HG03521 (cell line): ENCODE data around the gene HGF.
A peak's percentile ranks its signal among the peaks of the same experiment; 100 is the strongest.

Source experiments
- ATAC-seq: cut with Tn5 transposase; IDR thresholded peaks from one replicate; pipeline ENCODE4 v1.9.1; 2021; ENCODE audit warnings: mild to moderate bottlenecking, moderate library complexity; ENCODE audit not compliant: unreplicated experiment

Gene HGF

DNA sequence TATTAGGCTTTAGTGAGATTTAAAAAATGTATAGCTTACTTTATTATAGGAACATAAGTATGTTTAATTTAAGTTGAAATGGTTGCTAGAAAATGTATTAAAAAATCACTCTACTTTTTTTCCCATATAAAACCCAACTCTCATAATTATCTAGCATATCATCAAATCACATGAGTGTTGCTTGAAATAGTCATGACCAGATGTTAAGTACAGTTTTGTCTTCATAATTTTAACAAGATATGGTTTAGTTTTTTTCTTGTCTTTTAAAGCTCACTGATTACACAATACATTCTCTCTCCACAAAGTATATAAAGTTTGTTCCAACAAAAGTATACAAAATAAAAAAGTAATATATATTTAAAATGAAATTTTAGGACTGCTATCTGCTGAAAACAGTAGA is 82.8 kb downstream of the HGF start:
- no peak for ATAC-seq

DNA sequence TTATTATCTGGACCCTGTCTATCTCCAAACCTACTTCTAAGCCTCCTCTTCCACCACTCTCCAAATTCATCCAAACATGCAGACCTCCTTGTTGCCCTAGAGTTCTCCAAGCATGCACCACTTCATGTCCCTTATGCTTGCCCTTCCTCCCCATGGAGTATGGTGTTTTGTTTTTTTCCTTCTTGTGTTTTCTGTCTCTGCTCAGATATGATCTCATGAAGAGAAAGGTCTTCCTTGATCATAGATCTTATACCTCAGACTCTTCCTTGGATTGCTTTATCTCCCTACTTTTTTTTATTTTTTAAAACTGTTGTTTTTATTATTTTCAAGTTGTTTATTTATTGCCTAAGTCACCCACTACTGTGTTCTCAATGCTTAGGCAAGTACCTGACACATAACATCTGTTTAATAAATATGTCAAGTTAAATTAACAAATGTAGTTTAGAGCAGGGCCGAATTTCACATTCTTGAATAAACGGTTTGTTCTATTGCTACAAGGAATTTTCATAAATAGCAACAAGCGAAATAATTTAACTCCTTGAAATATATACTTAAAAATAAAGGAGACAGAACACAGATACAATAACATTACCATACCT is 84.5 kb downstream of the HGF start:
- ATAC-seq = no peak

DNA sequence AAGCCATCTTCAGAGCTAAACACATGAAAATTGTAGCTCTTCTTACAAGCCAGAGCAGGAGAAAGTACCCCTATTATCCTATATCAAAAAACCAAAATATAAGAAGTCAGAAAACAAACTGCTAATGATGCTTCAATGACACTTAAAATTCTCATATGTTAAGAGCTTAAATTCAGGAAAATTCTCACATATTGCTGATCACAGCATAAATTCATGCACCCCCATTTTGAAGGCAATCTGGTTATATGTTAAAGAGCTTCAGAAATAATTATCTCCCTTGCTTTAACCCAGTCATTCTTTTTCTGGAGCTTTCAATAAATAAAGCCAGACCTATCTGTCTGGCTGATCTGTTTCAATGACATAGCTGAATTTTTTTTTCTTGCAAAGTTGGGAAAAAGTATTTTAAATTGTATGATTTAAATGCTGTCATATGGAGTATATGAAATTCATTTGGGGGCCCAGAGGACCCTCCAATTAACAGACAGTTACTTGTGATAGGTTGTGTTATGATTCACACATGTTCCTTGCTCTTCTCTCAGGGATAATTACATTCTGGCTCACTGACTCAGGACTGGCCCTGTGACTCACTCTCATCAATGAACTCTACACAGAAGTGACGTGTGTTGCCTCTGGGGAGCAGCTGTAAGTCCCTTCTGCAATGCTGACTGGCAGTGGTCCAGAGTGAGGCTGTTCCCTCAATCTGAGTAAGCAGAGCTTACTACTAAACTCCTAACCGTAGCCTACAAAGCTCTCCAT is 85.2 kb downstream of the HGF start:
- ATAC-seq = peak; percentile 86

DNA sequence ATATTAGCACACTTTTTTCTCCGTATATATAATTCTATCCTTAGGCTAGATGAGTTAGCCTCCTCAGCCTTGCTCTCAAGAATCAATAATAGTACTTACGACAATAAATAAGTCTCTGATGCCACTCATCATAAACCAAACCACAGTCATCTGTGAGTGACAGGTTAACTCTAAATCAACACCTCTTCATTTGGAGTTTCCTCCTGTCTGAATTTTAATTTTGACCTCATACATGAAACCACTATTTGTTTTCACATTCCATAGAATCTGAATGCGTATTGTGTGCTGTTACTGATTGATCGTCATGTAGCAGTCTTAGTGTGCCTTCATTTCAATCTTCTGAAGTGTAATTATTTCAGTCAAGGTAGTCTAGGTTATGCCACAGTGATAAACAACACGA is 85.8 kb downstream of the HGF start:
- no peak for ATAC-seq

DNA sequence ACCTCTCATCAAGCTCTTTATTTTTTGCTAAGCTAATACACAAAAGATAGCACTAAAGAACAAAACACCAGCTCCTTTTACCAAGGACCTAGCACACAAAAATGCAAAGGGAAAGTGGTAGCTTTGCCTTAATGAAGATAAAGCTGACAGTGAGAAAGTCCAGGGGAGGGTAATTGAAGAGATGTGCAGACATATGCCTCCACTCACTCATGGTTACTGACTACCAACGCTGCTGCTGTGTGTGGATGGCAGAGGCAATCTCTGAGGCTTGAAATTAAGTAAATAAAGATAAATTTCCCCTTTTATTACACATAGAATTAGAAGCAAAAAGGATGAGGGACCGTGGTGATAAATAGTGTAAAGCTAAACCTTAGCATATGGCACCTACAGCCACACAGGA is 87.0 kb downstream of the HGF start:
- no peak for ATAC-seq

DNA sequence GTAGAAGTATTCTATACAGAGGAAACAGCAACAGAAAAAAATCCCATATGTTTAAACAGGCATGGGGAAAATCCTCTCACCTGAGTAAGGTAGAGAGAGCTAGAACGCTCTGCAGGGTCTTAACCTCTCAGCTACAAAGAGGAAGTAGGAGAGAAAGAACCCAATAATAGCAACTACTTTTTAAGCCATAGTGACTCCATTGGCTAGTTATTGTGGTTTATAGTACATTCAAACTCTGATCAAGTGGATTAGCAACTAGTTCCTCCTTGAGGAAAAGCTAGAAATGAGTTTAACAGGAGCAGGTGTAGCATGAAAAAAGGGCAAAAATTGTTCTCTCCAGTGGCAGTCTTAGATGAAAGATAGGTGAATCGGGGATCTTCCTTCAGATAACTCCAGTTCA is 89.7 kb downstream of the HGF start:
- no peak for ATAC-seq

DNA sequence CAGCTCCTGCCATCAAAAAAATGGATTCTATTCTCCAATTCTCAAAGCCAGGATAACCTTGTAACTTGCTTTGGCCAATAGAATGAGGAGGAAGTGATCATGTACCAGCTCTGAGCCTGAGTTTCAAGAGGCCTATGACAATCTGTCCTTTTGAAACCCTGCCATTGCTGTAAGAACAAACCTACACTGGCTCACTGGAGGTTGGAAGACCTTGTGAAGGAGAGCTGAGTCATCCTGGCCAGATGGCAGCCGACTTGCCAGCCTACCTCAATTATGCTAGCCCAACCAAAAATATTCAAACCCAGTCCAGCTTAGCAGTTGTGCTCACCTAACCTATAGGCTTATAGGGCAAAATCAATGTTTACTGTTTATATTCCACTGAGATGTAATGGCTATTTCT is 93.0 kb downstream of the HGF start:
- no peak for ATAC-seq

DNA sequence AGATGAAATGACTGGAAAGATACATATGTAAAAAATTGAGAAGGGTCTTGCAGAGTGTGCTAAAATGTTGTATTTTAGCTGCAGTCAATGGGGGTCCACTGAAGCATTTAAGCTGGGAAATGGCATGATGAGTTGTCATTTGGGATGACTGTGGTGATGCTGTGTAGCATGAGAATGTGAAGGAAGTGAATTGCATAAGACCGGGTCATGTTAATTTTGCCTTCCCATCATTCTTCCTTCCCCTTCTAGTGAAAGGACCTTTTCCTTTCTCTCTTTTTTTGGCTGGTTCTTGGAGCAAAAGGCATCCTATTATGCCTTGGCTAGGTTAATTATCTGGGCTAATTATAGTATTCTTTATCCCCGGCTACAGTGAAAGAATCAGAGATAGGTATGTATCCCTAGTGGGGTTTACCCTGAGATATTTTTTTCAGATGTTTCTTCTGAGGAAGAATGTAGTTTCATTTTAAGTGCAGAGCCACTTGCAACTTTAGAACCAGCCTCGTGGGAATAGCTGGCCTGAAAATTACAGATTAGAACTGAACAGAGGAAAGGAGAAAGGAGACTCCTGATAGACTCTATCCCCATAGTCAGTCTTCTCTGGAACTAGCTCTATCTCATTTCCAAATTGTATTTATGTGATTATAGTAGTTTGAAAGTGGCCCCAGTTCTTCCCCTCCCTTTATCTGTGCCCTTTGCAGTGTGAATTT is 93.6 kb downstream of the HGF start:
- no peak for ATAC-seq

DNA sequence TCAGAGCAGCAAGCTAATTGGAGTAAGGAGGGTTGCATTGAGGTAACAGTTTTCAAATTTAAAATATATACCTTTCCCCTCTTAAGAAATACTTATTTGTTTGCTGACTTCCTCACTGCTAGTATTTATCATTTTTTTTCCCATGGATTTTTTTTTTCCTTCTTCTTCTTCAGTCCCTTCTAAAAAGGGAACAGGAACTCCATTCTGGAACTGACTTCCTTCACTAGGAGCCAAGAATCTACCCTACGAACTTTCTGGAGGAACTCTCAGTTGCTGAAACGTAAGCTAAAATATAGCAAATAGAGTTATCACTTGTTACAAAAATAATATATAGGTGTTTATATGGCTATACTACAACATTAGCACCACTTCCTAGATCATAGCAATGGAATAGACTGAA is 95.4 kb downstream of the HGF start:
- ATAC-seq = no peak

DNA sequence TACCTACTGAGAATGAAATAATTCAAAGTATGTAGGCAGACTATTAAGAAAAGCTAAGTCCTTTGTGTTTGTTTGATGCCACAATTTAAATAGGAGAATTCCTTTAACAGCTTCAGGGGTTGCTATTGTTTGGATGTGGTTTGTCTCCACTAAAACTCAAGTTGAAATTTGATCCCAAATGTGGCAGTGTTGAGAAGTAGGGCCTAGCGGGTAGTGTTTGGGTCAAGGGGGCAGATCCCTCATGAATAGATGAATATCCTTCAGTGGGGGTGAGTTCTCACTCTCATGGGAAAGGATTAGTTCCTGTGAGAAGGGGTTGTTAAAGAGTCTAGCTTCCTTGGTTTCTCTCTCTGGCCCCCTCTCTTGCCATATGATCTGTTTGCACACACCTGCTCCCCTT is 97.0 kb downstream of the HGF start:
- ATAC-seq = no peak

DNA sequence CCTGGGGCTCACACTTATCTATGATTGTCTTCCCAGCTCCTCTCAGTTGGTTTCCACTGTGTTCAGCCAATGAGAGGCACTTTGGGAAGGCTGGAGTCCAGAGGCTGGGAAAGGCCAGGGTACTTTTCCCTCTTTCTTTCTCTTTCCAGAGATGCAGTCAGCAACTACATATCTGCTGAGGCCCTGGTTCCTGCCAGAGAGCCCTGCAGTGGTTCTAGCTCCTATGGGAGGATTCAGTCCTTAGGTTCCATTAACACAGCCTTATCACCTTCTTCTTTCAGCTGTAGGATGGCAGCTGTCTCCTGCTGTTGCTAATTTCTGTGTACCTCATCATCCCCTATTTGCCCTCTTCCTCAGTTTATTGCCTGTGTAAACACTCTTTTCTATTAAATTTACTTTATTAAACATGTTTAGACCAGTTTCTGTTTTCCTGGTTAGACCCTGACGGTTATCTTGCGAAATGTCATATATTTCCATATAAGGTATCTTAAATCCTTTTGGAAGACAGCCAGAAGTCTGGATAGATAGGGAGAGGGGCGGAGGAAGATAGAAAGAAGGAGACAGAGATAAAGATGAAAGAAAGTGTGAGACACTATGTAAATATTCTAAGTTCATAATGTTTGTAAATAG is 100.3 kb downstream of the HGF start:
- no peak for ATAC-seq

DNA sequence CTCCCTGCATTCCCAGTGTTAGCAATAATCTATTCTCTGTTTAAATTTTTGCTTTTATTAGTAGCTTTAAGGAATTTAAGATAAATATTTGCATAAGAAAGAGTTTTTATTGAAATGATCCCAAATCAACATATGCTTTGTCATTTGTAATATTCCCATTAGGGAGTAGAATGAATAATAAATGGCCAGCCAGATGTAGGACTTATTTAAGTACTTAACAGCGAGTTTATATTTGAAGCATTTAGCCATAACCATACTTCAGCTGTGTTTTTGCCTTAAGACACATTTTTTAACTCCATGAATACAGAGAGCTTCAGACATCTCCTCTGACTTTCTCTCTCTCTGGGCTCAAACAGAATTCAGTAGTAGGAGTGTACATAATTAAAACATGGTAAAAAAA is 103.6 kb downstream of the HGF start:
- ATAC-seq = no peak

DNA sequence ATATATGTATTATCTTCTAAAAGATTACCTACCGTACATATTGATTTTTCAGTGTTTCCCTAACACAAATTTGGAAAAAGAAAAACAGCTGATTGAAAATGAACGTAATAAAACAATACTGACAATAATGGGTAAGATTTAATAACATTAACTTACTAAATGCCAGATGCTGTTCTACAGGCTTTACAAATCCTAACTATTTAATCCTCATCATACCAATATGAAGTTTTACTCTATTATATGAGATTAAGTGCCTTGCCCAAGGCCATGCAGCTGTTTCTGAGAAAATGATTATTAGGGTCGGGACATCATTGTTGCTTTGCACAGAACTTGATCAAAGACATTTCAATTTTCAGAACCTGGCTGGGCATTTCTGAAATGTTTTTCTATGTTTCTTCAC is 104.6 kb downstream of the HGF start:
- ATAC-seq = no peak

DNA sequence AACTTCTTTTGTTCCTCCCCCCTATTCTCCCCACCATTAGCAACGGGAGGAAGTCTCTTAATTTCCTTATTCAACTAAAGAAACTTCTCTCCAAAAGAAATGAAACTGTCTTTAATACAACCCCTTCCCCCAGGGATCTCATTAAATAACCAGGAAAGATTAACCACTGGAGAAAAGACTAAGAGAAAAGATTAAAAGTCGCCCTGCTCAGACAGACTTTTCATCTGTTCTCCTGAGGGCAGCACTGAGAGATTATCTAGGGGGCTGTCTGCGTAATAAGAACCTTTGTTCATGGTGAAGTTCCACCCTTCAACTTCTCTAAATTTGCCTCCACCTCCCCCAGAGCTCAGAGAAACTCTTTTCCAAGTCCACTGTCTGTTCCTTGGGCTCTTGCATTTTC is 105.5 kb downstream of the HGF start:
- ATAC-seq = no peak

DNA sequence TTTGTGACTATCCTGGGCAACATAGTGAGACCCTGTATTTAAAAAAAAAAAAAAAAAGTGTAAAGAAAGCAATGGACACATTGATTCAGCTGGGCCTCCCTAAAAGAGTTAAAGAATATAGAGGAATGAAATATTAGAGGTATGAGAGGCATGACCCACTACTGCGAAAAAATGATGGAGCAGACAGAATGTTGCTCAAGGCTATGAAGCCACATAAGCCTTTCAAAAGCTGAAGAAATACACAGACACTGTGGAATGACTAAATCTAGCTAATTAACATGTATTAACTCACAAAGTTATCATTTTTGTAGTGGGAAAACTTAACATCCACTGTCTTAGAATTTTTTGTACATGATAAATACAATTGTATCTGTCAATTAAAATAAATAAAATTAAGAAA is 107.3 kb downstream of the HGF start:
- no peak for ATAC-seq

DNA sequence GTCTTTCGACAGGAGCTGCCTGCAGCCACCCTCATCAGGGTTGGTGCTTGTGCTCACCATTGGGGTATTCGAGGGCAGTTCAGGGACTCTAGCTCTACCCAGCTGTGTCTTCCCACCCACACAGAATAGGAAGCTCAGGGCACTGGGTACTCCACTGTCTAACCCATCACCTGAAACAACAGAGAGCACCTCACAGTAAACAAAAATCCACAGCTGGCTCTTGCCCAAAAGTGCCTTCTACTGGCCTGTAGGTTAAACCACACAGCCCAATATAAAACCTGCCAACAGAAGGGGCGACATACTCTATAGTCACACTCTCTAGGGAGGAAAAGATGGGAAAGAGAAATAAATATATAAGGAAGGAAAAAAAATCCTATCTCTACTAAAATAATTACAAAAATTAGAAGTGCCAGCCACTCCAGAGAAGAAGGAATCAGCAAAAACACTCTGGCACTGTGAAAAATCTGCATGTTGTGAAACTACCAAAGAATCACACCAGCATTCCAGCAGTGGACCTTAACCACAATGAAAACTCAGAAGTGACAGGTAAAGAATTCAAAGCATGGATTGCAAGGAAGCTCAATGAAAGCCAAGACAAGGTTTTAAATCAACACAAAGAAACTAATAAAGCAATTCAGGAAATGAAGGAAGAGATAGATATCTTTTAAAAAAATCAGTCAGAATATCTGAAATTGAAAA is 110.0 kb downstream of the HGF start:
- no peak for ATAC-seq

DNA sequence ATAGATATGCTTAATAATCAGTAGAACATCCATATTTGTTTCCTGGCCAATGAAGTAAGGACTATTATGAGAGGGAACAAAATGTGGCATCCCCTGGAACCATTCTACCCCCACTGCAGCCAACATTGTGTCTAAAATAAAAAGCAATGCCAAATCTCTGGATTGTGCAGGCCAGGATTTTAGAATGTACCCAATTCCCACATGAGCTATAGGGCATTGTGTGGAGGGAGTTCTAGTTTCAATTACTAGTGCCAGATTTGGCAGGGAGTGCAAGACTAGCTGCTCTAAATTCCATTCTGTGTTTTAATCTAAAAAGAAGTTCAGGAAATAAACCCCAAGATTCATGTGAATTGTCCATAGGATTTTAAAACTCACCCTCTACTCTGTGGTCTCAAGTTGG is 112.3 kb downstream of the HGF start:
- no peak for ATAC-seq

DNA sequence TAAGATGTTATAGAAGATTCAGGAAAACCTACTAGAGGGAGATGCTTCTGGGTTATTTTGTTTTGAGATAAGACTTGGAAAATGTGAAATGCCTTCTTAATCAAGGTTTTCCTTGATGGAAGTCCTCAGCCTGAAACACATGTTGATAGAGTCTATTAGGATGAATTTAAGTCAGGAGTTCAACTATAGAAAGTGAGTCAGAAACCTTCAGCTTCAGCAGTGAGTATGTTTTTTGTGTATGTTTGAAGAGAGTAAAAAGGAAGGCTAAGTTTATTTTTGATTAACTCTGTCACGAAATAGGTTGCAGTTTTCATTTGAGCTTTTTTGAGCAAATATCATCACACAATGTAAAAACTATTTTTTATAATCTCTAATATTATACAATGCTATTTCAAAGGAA is 114.6 kb downstream of the HGF start:
- ATAC-seq = no peak

DNA sequence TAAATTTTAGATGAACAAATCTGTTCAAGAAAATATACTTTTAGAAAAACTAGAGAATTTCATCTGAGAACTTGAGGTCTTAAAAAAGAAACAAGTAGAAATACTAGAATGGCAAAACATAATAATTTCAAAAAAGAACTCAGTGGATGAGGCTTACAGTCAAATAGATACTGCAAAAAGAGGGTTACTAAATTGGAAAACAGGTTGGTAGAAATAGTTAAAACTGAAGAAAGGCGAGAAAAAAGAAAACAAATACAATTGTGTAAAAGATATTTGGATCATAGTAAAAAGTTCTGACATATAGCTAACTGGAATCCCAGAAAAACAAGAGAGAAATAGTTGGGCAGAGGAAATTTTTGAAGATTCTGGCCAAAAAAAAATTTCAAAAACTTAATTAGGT is 117.6 kb downstream of the HGF start:
- no peak for ATAC-seq
